ENCODE data around the gene TSHZ1.

Gene TSHZ1

DNA sequence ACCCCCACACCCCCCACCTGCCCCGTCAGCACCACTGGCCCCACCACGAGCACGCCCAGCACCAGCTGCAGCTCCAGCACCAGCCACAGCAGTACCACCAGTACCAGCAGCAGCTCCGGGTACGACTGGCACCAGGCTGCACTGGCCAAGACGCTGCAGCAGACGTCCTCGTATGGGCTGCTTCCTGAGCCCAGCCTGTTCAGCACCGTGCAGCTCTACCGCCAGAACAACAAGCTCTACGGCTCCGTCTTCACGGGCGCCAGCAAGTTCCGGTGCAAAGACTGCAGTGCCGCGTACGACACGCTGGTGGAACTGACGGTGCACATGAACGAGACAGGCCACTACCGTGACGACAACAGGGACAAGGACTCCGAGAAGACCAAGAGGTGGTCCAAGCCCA is 75.3 kb downstream of the TSHZ1 start:
- no peak overlapping the region for H3K27ac ChIP-seq
- H3K4me3 ChIP-seq, result no peak overlapping the region

GRCh38 chr18:75287006-75287405 is 76.4 kb downstream of the TSHZ1 start:
- H3K27ac ChIP-seq, result no peak overlapping the region
- no peak overlapping the region for H3K4me3 ChIP-seq

- no peak overlapping the region for H3K4me3 ChIP-seq
- H3K27ac ChIP-seq, result no peak overlapping the region
These were observed 77.1 kb downstream of the TSHZ1 start for GRCh38 chr18:75287700-75288099.

DNA sequence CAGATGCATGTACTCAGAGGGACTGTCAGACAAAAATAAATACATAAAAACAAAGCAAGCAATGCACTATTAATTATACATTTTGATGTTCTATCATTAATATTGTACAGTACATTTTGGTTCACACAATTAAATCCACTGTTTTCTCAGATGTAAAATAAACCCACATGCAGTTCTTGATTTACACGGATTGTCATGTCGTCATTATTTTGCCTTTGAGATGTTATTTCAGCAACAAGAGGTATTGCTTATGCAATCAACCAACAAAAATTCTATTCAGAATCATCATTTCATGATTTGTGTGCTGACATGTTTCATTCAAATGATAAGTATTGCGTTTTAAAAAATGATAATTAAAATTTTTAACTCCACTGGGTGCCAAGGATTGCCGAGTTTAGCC is 79.2 kb downstream of the TSHZ1 start:
- Histone ChIP-seq H3K4me3 (no peak overlapping the region), H3K27ac (no peak overlapping the region)

GRCh38 chr18:75290737-75291358 is 80.3 kb downstream of the TSHZ1 start:
- no peak overlapping the region for H3K27ac ChIP-seq

DNA sequence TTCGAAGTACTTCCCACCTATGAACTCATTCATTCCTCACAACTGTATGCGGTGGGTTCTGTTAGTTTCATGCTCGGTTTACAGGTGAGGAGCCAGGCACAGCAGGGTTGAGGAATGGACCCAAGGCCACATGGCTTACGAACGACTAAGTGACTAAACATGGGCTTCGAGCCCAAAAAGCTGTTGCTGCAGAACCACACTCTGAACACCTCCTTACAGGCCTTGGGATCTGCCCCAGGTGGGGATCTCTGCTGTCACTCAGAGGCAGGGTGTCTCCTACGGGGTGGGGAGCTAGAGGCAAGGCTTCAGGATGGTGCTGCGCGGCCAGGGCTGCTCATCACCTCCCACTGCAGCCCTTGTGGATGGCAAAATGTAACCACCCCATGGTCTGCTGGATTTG is 80.9 kb downstream of the TSHZ1 start:
- Histone ChIP-seq H3K27ac (no peak overlapping the region), H3K4me3 (no peak overlapping the region)

More at GRCh38 chr18:75290737-75291358, 80.3 kb downstream of the TSHZ1 start:
- no peak overlapping the region for H3K4me3 ChIP-seq

- no peak overlapping the region for H3K4me3 ChIP-seq
- H3K27ac ChIP-seq, result no peak overlapping the region
These were observed 83.0 kb downstream of the TSHZ1 start for GRCh38 chr18:75293591-75293990.

DNA sequence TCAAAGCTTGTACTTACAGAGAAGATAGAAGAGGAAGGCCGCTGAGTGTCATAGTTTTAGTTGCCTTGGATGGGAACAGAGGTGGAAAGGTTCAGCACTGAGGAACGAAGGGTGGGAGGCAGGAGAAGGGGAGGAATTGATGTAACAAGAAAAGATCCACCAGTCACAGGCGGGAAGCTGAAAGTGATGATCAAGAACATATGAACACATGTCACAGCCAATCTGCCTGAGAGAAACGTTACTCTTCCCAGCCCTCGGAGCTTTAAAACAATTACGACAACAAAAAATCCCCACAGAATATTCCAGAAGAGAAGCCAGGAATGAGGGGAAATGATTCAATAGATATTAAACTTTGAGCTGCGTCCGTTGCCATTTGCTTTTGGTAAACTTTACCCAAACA is 87.1 kb downstream of the TSHZ1 start:
- Histone ChIP-seq H3K27ac (peak overlapping the region in 2 of 21 experiments; percentile 31 to 65), H3K4me3 (no peak overlapping the region)

GRCh38 chr18:75304678-75305557 is 94.3 kb downstream of the TSHZ1 start:
- H3K4me3 ChIP-seq, result no peak overlapping the region
- no peak overlapping the region for H3K27ac ChIP-seq

DNA sequence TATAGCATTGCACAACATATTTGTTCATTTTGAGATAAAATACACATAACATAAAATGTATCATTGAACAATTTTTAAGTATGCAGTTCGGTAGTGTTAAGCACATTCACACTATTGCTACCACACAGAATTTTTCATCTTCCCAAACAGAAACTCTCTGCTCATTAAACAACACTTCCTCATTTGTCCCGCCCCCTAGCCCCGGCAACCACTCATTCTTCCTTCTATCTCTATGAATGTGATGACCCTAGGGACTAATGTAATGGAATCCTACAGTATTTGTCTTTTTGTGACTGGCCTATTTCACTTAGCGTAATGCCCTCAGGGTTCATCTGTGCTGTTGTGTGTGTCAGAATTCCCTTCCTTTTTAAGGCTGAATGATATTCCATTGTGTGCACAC is 95.4 kb downstream of the TSHZ1 start:
- H3K4me3 ChIP-seq, result no peak overlapping the region
- no peak overlapping the region for H3K27ac ChIP-seq

- H3K27ac ChIP-seq, result no peak overlapping the region
These were observed 96.9 kb downstream of the TSHZ1 start for GRCh38 chr18:75307530-75307929.

DNA sequence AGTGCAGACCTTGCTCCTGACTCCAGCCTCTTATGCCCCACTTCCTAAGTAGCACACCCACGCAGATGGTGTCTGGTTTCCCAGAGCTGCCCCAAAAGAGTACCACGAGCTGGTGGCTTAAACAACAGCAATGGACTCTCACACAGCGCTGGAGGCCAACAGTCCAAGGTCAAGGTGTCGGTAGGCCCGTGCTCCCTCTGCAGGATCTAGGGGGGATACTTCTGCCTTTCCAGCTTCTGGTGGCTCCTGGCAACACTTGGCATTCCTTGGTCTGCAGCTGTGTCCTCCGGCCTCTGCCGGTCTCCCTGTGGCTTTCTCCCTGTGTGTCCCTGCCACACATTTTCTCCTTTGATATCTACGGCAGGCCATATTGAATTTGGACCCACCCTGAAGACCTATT is 99.0 kb downstream of the TSHZ1 start:
- H3K4me3 ChIP-seq, result no peak overlapping the region
- H3K27ac ChIP-seq, result no peak overlapping the region

More at GRCh38 chr18:75307530-75307929, 96.9 kb downstream of the TSHZ1 start:
- H3K4me3 ChIP-seq, result no peak overlapping the region

- Histone ChIP-seq H3K27ac (no peak overlapping the region), H3K4me3 (no peak overlapping the region)
These were observed 103.5 kb downstream of the TSHZ1 start for GRCh38 chr18:75314117-75314516.

GRCh38 chr18:75314606-75315005 is 104.0 kb downstream of the TSHZ1 start:
- Histone ChIP-seq H3K27ac (no peak overlapping the region), H3K4me3 (no peak overlapping the region)

DNA sequence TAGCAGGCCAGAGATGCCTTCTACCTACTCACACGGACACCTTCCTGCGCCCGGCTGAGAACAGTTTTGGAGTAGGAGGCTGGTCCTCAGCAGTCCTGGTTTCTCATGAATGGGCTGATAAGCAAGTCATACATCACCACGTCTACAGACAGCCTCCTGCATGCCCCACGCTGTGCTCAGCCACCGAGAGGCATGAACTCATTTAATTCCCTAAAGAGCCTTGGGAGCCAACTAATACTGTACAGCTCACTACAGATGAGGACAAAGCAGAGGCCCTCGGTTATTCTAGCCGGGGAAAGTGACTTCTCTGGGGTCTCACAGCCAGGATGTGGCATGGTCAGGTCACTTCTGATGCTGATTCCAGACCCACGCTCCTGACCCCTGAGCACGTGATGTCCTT is 105.6 kb downstream of the TSHZ1 start:
- no peak overlapping the region for H3K27ac ChIP-seq
- no peak overlapping the region for H3K4me3 ChIP-seq

DNA sequence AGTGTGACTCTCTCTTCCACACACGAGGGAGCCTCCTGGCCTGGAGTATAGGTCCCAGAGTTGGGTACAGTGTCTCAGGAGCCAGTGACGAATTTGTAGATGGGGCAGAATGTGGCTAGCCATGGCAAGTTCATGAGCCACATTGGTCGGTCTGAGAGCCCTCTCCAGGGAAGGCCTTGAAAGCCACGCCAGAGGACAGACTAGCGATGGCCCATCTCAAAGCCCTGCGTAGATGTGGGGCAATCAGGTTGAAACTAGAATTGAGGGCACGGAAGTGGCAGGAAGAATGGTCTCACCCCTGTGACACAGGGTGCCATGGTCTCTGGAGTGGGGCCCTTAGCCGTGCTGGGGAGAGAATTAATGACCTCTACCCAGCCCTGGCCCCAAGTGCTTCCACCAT is 106.2 kb downstream of the TSHZ1 start:
- Histone ChIP-seq H3K27ac (no peak overlapping the region), H3K4me3 (no peak overlapping the region)

- H3K27ac ChIP-seq, result no peak overlapping the region
- no peak overlapping the region for H3K4me3 ChIP-seq
These were observed 106.7 kb downstream of the TSHZ1 start for GRCh38 chr18:75317300-75317699.

DNA sequence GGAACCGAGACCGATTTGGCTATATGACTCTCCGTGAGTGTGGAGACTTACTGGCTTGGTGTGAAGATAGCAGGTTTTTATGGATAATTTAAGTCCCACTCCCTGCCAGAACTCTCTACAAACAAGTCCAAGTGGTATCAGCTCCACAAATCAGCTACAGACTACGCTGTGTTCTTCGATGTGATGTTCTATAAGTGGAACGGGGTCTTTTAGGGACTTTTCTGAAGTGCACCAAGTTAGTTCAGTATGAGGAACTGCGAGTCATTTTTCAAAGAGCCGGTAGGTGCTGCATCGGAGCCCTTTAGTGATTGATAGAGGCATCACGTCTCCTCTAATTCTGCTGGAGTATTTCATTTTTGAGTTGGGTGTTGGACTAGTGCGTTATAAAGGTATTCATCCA is 107.1 kb downstream of the TSHZ1 start:
- Histone ChIP-seq H3K4me3 (no peak overlapping the region), H3K27ac (no peak overlapping the region)

DNA sequence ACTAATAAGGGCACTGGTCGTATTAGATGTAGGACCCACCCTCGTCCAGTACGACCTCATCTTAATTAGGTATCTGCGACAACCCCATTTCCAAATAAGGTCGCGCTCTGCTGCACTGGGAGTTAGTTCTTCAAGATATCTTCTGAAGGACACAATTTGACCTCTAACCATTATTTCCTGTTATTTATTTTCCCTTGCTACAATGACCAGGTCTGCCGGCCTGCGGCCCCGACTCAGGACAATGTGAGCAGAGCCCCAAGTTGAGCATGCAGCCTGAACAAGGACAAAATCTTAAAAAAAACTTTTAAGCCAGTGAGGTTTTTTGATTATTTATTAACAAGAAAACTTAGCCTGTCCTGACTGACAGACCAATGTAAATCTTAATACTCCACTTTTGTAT is 109.3 kb downstream of the TSHZ1 start:
- Histone ChIP-seq H3K27ac (no peak overlapping the region), H3K4me3 (no peak overlapping the region)

DNA sequence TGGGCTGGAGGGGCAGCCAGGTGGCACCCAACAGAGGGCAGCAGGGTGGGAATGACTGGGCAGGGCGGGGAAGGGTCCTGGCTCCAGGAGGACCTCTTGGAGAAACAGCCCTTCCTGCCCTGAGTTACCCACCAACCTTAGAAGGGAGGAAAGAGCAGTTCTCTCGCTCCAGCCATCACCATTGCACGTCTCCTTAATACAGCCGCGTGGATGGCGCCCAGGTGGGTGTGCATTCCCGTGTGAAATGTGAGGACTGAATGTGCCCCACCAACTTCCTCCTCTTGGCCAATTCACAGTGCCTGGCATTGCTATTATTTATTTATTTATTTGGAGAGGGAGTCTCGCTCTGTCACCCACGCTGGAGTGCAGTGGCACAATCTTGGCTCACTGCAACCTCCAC is 109.9 kb downstream of the TSHZ1 start:
- no peak overlapping the region for H3K27ac ChIP-seq
- H3K4me3 ChIP-seq, result no peak overlapping the region

GRCh38 chr18:75321431-75321830 is 110.8 kb downstream of the TSHZ1 start:
- Histone ChIP-seq H3K27ac (no peak overlapping the region), H3K4me3 (no peak overlapping the region)

Measured in skin epidermis (tissue), 12 donors.